HG03039 (cell line): ENCODE results near the gene TBX20.

Experiments
- ATAC-seq: cut with Tn5 transposase; IDR thresholded peaks from one replicate; pipeline ENCODE4 v1.9.1; 2021; ENCODE audit warnings: mild to moderate bottlenecking, moderate library complexity; ENCODE audit not compliant: unreplicated experiment

TBX20 gene, protein sequence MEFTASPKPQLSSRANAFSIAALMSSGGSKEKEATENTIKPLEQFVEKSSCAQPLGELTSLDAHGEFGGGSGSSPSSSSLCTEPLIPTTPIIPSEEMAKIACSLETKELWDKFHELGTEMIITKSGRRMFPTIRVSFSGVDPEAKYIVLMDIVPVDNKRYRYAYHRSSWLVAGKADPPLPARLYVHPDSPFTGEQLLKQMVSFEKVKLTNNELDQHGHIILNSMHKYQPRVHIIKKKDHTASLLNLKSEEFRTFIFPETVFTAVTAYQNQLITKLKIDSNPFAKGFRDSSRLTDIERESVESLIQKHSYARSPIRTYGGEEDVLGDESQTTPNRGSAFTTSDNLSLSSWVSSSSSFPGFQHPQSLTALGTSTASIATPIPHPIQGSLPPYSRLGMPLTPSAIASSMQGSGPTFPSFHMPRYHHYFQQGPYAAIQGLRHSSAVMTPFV

GRCh38 chr7:35253710-35254495 lies at the start of gene TBX20:
Gene TBX20, minus strand, starts transcription at chr7:35254100. Its CDS starts 480 bp downstream, at chr7:35253620.
- ATAC-seq, result no peak

GRCh38 chr7:35289376-35289775 lies 35.5 kb upstream of the TBX20 start:
- ATAC-seq, result no peak

DNA sequence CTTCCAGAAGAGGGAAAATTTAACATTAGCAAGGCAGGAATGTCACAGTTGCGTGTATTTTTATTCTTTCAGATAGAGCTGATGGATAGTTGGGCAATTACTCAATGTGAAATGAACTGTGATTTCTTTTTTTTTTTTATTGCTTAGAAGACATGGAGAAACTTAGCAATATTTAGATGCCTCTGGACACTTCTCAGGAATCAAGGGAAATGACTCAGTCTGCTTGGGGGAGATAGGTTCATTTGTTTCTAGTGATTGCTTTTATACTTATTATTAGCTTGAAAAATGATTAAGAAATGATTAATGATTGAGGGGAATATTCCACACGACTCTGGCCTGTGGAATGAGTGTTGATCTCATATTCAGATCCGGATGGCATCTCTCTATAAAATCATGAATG lies 33.1 kb upstream of the TBX20 start:
- ATAC-seq, result no peak

DNA sequence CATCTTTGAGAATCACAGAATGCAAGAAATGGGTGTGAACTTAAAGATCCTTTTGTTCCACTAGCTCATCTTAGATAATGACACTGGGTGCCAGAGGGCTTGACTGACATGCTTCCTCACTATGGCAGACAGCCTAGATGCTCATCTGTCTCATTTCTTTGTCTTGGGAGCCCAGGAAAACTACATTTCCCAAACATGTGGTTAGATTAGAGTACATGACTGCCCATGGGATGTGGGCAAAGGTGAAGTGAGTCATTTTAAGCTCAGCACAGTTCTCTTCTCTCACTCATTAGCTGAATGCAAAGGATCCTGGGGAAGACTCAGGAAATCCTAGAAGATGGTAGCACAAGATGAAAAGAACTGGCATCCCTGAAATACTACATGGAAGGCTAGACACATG lies 32.5 kb upstream of the TBX20 start:
- no peak for ATAC-seq

- no peak for ATAC-seq
Measured at GRCh38 chr7:35285799-35286198, 31.9 kb upstream of the TBX20 start.

DNA sequence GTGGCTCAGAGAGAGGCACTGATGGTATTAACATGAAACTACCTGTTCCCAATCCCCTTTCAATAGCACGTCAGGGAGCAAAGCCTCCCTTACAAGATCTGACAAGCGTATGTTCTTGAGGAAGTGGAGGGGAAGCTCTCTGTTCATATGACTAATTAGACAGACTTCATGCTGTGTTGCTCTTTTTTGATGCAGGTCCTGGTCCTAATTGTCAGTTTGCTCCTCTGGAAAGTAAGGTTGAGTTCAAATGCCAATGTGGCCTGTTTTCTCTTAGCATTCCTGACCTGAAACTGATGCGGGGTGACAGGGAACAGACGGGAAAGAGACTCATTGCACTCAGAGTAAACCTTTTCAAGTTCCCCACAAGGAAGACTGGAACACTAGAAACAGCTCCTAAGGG lies 27.0 kb upstream of the TBX20 start:
- ATAC-seq, result no peak

DNA sequence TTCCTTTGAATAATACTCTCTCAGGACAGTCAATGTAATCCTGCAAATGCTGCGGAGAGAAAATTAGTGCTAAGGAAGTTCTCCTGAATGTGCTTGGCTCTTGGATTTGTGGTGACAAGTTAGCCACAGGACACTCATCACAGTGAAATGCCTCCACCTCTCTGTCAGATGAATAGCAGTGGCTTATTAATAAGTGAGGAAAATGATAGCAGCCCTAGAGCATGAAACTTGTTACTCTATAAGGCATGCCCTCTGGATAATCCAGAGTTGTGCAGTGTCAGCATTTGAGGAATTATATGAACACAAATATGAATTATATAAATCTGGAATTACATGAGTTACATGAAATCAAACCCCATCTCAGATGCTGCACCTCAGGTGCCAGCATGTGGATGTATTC lies 23.5 kb upstream of the TBX20 start:
- ATAC-seq, result no peak

- ATAC-seq, result no peak
Measured at GRCh38 chr7:35272246-35272645, 18.3 kb upstream of the TBX20 start.

GRCh38 chr7:35268953-35269352 lies 15.1 kb upstream of the TBX20 start:
- ATAC-seq, result no peak

GRCh38 chr7:35267411-35267810 lies 13.5 kb upstream of the TBX20 start:
- no peak for ATAC-seq

DNA sequence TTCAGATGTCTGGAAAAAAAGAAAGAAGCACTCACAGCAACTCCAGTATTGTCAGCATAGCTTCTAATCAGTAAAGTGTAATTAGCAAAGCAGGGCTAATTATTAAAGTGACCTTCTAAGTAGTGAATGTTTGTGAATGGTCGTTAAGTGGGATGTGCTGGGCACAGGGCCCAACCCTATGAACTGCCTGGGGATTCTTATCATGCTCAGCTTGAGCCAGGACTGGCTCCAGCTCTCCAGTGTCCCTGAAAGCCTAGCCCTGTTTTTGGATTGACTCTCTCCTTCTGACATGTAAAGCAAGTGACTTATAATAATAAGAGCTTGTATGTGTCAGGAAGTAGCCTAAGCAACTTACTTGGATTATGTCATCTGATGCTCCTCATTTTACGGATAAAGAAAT lies 9.5 kb upstream of the TBX20 start:
- ATAC-seq, result no peak

GRCh38 chr7:35261476-35262285 lies 7.8 kb upstream of the TBX20 start:
- no peak for ATAC-seq

- ATAC-seq, result no peak
Measured at GRCh38 chr7:35261041-35261440, 7.1 kb upstream of the TBX20 start.

DNA sequence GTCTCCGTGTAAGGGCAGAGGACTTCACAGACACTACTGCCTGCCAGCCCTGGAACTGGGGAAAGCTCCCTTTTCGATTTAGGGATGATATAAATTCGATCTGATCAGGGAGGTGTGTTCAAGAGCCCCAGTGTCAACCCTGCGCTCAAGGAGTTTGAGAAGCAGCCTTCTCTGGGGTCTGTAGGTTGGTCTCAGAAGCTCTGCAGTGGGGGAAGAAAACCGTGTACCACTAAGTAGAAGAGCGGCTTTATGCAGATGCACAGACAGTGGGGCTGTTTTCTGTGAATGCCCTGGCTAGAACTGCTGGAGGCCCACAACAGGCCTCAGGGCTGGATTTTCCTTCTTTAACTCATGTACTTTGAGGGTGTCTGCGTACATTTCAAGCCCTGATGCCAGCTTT lies 6.3 kb upstream of the TBX20 start:
- ATAC-seq, result no peak

DNA sequence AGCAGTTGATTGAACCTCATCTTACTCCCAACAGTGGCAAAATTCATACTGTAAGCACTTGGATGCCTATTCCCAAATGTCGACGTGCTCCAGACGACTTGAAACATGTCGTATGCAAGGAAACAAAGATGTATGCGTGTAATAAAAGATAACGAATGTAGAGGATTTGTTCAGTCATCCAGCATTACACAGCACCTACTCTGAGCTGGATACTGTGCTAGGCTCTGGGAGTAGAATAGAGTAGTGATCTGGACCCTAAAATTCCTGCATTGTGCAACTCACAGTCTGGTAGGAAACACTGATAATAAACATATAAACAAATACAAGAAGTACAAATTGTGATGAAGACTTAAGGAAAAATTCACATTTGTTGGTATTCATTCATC lies 5.6 kb upstream of the TBX20 start:
- no peak for ATAC-seq

GRCh38 chr7:35258868-35259522 lies 5.1 kb upstream of the TBX20 start:
- no peak for ATAC-seq

GRCh38 chr7:35258125-35258867 lies 4.4 kb upstream of the TBX20 start:
- ATAC-seq, result no peak

- ATAC-seq, result no peak
Measured at GRCh38 chr7:35257251-35258124, 3.6 kb upstream of the TBX20 start.
